Measurements from ENCODE around the gene KRT72.

- no peak for TF ChIP-seq ELF4 (IDR thresholded peaks at IDR 0.05)
- no peak for TF ChIP-seq FOXA1 (IDR thresholded peaks at IDR 0.05)
- TF ChIP-seq FOXK2 (IDR thresholded peaks at IDR 0.05) = no peak
- TF ChIP-seq SP1 (IDR thresholded peaks at IDR 0.05) = no peak
Measured at GRCh38 chr12:52564582-52564981, 36.7 kb downstream of the KRT72 start.
